Measurements from ENCODE around the gene BET1.
"Not testable (repeated sequence)": the region's sequence is repeated elsewhere in the genome, so short reads cannot be mapped to it uniquely, and the experiment has no call there.

BET1 gene, protein sequence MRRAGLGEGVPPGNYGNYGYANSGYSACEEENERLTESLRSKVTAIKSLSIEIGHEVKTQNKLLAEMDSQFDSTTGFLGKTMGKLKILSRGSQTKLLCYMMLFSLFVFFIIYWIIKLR

DNA sequence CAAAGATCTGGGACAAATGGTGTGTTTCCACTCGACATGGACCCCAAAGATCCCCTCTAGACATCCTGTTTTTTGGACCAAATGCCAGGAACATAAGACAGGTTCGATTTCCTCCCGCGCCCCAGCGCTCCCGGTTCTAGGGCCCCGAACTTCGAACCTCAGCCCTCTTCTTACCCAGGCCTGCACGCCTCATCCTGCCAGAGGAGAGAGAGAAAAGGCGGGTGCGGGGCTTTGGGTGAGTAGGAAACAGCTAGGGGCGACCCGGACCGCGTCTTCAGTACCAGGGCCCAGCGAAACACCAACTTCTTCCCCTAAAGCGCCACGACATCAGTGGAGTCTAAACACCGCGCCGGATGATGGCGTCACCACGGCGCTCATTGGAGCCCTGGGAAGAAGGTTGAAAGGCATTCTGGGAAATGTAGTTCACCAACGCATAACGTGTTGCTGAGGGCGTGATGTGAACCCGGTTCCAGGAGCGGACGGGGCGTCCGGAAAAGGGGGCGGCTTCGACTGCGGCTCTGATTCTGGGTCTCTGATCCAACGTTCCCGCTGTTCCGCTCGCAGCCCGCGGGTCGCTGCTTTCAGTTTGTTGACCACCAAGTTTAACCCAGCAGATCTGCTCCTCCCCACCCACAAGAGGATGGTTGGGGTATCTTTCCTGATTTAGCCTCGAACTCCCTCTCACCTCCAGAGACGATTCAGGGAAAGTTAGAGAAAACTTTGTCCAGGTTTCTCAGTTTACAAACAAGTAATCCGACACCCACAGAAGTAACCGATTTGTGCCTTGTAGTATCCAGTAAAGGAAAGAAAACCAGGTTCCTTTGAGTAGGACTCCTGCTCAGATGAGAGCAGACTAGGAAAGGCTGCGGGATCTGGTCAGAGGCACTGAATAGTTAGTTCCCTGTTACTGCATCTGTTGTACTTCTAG lies at the start of gene BET1:
TSS of gene BET1 (minus strand) at position 332 of the 928 bp plus-strand sequence. CDS start at position 193, 139 bp downstream.
- peak; percentile 91 to 92 for DNase-seq

GRCh38 chr7:94053532-94053931 lies 49.4 kb upstream of the BET1 start:
- no peak for DNase-seq

DNA sequence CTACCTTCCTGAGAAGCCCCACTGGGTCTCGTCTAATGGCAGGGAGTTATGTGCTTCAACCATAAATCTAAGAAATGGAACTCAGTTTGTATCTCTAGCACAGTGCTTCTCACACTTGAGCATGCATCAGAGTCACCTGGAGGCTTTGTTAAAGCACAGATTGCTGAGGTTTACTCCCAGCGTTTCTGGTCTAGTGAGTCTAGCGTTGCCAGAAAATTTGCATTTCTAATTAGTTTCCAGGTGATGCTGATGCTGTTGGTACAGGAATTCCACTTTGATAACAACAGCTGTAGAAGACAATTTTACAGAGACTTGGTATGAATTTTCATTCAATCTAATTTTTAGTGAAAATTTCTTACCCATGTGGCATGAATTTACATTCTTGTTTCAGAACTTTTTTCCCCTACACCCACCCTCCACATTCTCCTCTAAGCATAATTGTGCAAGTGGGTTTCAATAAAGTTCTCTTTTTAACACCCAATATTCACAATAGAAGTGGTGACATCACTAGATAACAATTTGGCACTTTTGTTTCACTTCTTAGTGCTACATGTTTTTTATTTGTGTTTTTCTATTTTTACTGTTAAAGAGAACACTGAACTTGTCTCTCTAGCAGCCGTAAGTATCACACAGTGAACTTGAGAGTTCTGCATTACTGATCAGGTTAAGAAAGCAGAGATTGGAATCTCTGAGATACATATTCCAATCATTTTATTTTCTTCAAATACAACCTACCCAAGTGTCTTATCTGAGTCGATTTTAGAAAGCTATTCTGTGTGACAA lies 48.4 kb upstream of the BET1 start:
- no peak for DNase-seq

- no peak for DNase-seq
These were observed 45.9 kb upstream of the BET1 start for GRCh38 chr7:94050046-94050445.

GRCh38 chr7:94049615-94050014 lies 45.5 kb upstream of the BET1 start:
- no peak for DNase-seq

GRCh38 chr7:94048755-94049154 lies 44.6 kb upstream of the BET1 start:
- DNase-seq, result no peak

- no peak for DNase-seq
These were observed 43.8 kb upstream of the BET1 start for GRCh38 chr7:94047956-94048355.

GRCh38 chr7:94045581-94045980 lies 41.4 kb upstream of the BET1 start:
- no peak for DNase-seq

- DNase-seq, result no peak
These were observed 40.7 kb upstream of the BET1 start for GRCh38 chr7:94044806-94045205.

- DNase-seq, result no peak
These were observed 39.1 kb upstream of the BET1 start for GRCh38 chr7:94043299-94043698.

GRCh38 chr7:94042381-94042780 lies 38.2 kb upstream of the BET1 start:
- no peak for DNase-seq

GRCh38 chr7:94041529-94041928 lies 37.4 kb upstream of the BET1 start:
- no peak for DNase-seq

- DNase-seq, result no peak
These were observed 36.1 kb upstream of the BET1 start for GRCh38 chr7:94040254-94040653.

- DNase-seq, result no peak
These were observed 35.3 kb upstream of the BET1 start for GRCh38 chr7:94039368-94040035.

DNA sequence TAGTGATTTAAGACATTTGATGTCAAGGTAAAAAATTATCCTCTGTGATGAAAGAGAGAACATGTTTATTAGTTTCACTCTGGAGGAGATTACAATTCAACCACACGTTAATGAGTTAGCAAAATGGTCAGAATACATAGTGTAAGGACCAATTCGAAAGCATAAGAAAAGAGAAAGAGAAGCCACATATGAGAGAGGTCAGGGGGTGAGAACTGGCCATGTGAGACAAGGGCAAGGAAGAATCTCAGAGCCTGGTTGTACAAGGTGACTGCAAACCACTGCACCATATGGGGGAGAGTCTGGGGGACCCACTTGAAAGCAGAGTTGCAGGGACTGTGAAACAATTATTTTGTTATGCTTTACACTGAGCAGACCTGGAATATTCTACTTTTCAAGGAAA lies 27.7 kb upstream of the BET1 start:
- DNase-seq, result no peak

- no peak for DNase-seq
These were observed 26.5 kb upstream of the BET1 start for GRCh38 chr7:94030634-94031033.

GRCh38 chr7:94029976-94030375 lies 25.8 kb upstream of the BET1 start:
- no peak for DNase-seq

- no peak for DNase-seq
These were observed 24.6 kb upstream of the BET1 start for GRCh38 chr7:94028768-94029167.

DNA sequence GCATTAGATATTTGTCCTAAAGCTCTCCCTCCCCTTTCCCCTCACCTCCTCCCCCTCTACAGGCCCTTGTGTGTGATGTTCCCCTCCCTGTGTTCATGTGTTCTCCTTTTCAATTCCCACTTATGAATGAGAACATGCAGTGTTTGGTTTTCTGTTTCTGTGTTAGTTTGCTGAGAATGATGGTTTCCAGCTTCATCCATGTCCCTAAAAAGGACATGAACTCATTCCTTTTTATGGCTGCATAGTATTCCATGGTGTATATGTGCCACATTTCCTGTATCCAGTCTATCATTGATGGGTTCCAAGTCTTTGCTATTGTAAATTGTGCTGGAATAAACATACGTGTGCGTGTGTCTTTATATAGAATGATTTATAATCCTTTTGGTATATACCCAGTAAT lies 22.5 kb upstream of the BET1 start:
- not testable (repeated sequence) for DNase-seq

GRCh38 chr7:94022550-94022949 lies 18.4 kb upstream of the BET1 start:
- peak in 1 of 2 experiments; percentile 19 for DNase-seq

GRCh38 chr7:94016786-94017185 lies 12.6 kb upstream of the BET1 start:
- no peak for DNase-seq

- no peak for DNase-seq
These were observed 11.4 kb upstream of the BET1 start for GRCh38 chr7:94015538-94015937.

- DNase-seq, result no peak
These were observed 8.6 kb upstream of the BET1 start for GRCh38 chr7:94012746-94013145.
